Brain microvascular endothelial cell (primary cell): Measurements from ENCODE around the gene AMOTL1.

ENCODE experiments used
- DNase-seq: peaks from one replicate; pipeline ENCODE4 v3.0.0-alpha.2; 2020
- H3K27ac ChIP-seq: fragments of 250-450 bp; sonication (Bioruptor Pico); 2 replicates; pipeline ENCODE4 v1.5.1; 2020; ENCODE audit warnings: mild to moderate bottlenecking, moderate library complexity
- H3K27me3 ChIP-seq: fragments of 250-450 bp; sonication (Bioruptor Pico); replicated peaks from 2 replicates; pipeline ENCODE4 v1.5.1; 2020; ENCODE audit warnings: mild to moderate bottlenecking
- H3K36me3 ChIP-seq: fragments of 250-450 bp; sonication (Bioruptor Pico); replicated peaks from 2 replicates; pipeline ENCODE4 v1.5.1; 2020; ENCODE audit warnings: mild to moderate bottlenecking
- H3K4me3 ChIP-seq: 2 replicates; pipeline ENCODE4 v1.5.1; 2011; ENCODE audit warnings: low read depth, mild to moderate bottlenecking, control low read depth, low read length, moderate library complexity
- CTCF ChIP-seq: IDR thresholded peaks from 2 replicates; pipeline ENCODE4 v1.5.1; 2011; ENCODE audit warnings: low read depth, mild to moderate bottlenecking, moderate library complexity, low read length, control low read depth, inconsistent platforms; ENCODE audit errors: missing control alignments
- in situ Hi-C: cut with HindIII; loops from 2 replicates; pipeline ENCODE4 v1.10.0; 2017; ENCODE audit warnings: low sequenced_read_pairs, low pct_ligation_motif_present

The AMOTL1 gene

GRCh38 chr11:94828088-94828487 lies 59.9 kb downstream of the AMOTL1 start:
- no peaks in the 10 kb centered on the region for H3K27me3 ChIP-seq
- H3K27ac ChIP-seq, result no peak overlapping the region
- peaks cover 82% of the 10 kb centered on the region for H3K36me3 ChIP-seq
- in situ Hi-C loops, result no loop called here
- no peak for TF ChIP-seq CTCF
- DNase-seq, result no peak
- H3K4me3 ChIP-seq, result no peak overlapping the region

GRCh38 chr11:94830722-94831510 lies 62.8 kb downstream of the AMOTL1 start:
- Histone ChIP-seq H3K4me3 (no peak overlapping the region), H3K36me3 (peaks cover 79% of the 10 kb centered on the region), H3K27me3 (no peaks in the 10 kb centered on the region), H3K27ac (no peak overlapping the region)
- TF ChIP-seq CTCF, result no peak
- in situ Hi-C loops, result no loop called here
- no peak for DNase-seq

- peaks cover 73% of the 10 kb centered on the region for H3K36me3 ChIP-seq
- no peak overlapping the region for H3K4me3 ChIP-seq
- H3K27ac ChIP-seq, result no peak overlapping the region
- TF ChIP-seq CTCF, result peak; percentile 29
- no peaks in the 10 kb centered on the region for H3K27me3 ChIP-seq
- no peak for DNase-seq
- in situ Hi-C loops, result no loop called here
Measured at GRCh38 chr11:94831529-94831928, 63.4 kb downstream of the AMOTL1 start.

GRCh38 chr11:94832604-94833235 lies 64.6 kb downstream of the AMOTL1 start:
- Histone ChIP-seq H3K27me3 (no peaks in the 10 kb centered on the region), H3K4me3 (no peak overlapping the region), H3K27ac (no peak overlapping the region), H3K36me3 (peaks cover 74% of the 10 kb centered on the region)
- no peak for DNase-seq
- in situ Hi-C loops, result no loop called here
- TF ChIP-seq CTCF, result no peak

GRCh38 chr11:94834911-94835593 lies 66.9 kb downstream of the AMOTL1 start:
- Histone ChIP-seq H3K36me3 (peaks cover 71% of the 10 kb centered on the region), H3K4me3 (no peak overlapping the region), H3K27me3 (no peaks in the 10 kb centered on the region), H3K27ac (peak overlapping the region; percentile 42)
- no peak for DNase-seq
- in situ Hi-C loops, result no loop called here
- no peak for TF ChIP-seq CTCF
